RPMI7951 (cell line): ENCODE data around the gene ZNRF1. TPM values are rescaled to one million over a fixed set of nuclear protein-coding genes. Genes with fewer than 3 reads are reported as not detected.

Experiments
- DNase-seq: peaks from one replicate; pipeline ENCODE4 v3.0.0-alpha.2; 2012; ENCODE audit warnings: low read depth
- total RNA-seq: library from RNA; depleted of rRNA; stranded (reverse); fragments of >200 nt; shearing (Covaris generic); gene quantifications from 2 replicates; pipeline ENCODE4 v1.2.3, GENCODE V29; 2014

The ZNRF1 gene
- total RNA-seq, 1 experiment from 2014 or later, result 12.0 TPM

GRCh38 chr16:75058806-75059205 lies 60.0 kb downstream of the ZNRF1 start:
- no peak for DNase-seq

- DNase-seq, result no peak
Measured at GRCh38 chr16:75059411-75059810, 60.6 kb downstream of the ZNRF1 start.

DNA sequence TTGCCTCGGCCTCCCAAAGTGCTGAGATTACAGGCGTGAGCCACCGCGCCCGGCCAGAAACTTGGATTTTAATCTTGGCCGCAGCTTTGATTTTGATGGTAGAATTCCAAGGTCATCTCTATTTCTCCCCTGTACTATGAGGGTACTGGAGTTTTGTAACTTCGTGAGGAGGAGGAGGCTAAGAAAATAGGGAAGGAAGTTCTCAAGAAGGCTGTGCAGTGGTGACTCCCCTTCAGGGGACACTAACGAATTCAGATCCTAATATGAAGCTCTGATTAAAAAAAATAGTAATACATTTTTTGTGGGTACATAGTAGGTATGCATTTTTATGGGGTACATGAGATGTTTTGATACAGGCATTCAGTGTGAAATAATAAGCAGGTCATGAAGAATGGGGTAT lies 61.9 kb downstream of the ZNRF1 start:
- DNase-seq, result no peak

GRCh38 chr16:75061669-75062068 lies 62.8 kb downstream of the ZNRF1 start:
- DNase-seq, result no peak

GRCh38 chr16:75062135-75062975 lies 63.5 kb downstream of the ZNRF1 start:
- no peak for DNase-seq

DNA sequence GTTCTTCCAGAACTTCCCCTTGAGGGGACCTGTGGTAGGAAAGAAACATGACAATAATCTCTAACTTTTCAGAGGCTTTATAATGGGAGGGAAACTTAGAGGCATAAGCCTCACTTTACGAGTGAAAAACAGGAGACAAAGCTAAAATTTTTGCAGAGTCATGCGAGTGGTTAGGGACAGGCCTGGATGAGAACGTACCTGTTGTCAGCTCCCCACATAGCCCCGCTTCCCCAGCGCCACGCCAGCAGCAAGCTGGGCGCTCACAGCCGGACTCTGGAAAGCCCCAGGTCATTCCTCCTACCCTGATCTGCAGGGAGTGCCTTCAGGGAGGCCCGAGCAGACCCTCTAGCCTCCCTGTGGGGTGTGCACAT lies 64.1 kb downstream of the ZNRF1 start:
- no peak for DNase-seq

DNA sequence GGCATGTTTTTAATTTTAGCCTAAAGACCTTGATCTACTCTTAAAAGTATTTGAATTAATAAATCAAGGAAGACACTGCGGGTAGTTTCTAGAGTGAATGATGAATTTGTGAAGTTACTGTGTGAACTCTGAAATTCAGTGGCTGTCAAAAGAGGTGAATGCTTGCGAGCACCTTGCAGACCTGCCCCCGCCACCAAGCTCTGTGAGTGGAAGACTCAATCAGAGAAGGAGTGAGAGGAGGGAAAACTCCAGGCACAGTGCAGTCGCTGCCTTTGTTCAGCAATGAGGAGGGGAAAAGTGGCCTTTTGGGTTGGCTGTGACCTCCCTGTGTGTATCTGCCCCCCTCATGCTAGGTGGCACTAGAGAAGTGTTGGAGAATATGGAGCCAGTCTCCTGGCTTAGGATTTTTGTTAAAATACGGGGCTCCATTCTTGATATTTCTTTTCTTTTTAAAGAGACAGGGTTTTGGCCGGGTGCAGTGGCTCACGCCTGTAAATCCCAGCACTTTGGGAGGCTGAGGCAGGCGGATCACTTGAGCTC lies 64.8 kb downstream of the ZNRF1 start:
- no peak for DNase-seq

- no peak for DNase-seq
Measured at GRCh38 chr16:75064403-75065148, 65.8 kb downstream of the ZNRF1 start.

DNA sequence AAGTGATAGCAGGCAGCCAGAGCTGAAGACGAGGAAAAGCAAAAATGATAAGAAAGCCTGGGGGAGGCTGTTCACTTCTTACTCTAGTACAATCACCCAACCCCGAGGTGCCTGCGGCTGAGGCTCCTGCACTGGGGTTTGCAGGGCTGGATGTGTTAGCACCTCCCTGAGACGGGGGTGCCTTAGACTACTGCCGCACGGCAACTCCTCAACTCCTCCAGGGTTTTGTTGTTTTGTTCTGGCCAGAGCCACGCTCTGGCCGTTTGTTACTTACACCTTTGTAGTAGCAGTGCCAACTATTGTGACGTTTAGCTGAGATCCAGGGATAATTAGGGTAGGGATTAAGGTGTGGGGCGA lies 66.3 kb downstream of the ZNRF1 start:
- no peak for DNase-seq

DNA sequence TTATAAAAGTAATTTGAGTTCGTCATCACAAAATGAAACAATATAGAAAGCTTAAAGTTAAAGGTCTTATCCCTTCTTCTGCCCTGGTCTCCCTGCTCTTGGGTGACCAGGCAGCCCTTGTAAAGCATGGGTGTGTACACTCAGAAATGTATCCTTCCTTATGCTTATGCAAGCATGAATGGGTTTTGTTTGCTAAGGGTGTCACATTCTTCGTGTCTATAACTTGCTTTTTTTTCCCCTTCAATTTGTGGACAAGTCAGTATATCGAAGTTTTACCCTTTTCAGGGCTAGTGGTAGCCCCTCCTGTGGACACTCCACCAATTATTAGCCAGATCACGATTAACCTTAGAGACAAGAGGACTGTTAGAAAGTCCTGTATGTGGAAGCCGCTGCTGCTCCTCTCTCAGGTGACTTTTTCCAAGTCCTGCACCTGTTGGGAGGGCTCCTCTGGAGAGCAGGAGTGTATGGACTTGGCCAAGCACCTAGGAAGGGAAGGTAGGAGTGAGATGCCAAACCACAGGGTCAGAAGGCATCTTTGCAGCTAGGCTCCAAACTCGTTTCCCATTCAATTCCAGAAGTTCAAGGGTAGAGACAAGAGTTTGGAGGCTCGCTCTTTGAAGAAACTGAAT lies 66.8 kb downstream of the ZNRF1 start:
- no peak for DNase-seq

DNA sequence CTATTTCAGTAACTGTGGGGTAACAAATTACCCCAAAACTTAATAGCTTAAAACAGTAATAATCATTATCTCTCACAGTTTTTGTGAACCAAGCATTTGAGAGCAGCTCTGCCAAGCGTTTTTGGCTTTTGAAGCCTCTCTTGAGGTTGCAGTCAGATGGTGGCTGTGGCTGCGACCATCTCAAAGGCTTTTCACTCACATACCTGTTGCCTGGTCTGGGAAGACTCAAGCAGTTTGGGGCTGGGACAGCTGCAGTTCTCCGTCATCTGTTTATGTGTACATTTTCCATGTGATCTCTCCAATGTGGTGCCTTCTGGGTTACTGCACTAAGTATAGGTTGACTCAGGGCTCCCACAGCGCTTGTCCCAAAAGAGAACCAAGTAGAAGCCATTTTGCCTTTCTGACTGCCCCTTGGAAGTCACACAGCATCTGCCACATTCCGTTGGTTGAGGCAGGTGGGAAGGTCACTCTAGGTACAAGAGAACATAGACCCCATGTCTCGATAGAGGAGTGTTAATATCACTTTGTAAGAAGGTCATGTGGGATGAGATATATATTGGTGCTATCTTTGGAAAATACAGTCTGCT lies 68.1 kb downstream of the ZNRF1 start:
- no peak for DNase-seq

GRCh38 chr16:75068085-75069031 lies 69.5 kb downstream of the ZNRF1 start:
- DNase-seq, result no peak

DNA sequence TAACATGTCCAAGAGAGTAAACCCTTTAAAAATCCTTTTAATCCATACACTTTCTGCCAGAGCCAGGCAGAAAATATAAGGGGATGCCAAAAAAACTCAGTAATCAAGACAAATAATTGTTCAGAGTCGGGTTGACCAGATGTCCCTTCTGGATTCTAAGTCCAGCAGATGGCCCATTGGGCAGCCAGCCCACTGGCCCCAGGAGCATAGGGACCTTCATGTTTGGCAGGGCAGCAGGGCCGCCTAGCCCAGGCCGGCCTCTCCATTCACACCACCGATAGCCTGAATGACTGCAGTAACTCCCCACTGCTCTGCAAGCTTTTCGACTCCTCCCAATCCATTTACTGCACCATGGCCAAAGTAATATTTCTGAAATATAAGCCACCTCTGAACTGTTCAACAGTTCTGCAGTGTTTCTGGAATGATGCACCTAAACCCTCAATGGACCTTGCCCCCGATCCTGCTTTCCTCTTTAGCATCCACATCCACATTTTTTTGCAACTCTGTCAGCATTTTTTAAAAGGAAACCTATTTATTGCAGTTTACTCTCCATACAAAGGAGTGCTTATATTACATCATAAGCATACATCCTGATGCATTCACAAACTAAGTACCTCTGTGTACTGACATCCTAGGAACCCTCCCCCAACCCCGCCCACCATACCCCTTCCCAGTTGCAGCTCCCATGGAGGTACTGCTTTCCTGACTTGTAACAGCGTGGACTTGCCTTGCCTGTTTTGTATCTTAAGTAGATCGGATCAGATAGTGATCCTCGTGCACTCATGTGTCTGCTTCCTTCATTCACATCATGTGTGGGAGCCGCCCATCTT lies 71.4 kb downstream of the ZNRF1 start:
- DNase-seq, result peak; percentile 11

DNA sequence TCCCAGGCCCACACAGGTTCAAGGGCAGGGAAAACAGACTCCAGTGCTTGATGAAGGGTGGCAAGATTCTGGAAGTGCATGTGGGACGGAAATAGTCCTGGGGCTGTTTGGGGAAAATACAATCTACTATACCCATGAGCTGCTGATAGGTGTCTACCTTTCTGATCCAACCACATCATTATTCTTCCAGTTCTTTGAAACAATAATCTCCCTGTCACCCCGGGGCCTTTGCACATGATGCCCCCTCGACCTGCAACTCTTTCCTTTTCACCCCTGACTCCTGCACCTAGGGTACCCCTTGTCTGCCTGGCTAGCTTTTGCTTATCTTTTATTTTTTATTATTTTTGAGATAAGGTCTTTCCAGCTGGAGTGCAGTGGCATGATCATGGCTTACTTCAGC lies 72.8 kb downstream of the ZNRF1 start:
- DNase-seq, result no peak

DNA sequence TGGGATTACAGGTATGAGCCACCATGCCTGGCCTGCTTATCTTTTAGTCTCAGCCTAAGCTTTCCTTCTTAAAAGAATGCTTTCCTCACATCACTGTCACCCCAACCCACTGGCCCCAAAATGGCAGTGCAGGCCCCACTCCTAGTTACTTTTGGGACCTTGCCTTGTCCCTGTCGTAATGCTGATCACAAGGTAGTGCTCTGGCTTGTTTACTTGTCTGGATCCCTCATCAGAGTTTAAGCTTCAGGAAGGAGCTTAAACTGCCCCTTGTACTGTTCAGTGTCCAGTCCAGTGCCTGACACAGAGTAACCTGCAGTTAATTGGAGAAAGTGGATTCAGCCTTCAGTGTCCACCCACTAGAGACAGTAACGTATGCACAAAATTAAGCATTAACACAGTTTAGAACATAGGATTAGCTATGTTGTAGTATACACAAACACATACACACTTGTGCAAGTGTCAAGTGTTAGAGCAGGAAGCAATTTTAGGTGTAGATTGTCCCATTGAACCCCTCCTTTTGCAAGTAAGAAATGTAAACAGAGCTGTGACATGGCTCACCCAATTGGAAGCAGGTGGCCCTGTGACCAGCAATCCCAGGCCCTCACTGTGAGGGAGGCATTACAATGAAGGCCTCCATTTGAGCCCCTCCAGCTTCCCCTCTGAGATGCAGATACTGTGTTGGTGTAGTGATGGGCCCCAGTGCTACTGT lies 73.6 kb downstream of the ZNRF1 start:
- DNase-seq, result no peak

DNA sequence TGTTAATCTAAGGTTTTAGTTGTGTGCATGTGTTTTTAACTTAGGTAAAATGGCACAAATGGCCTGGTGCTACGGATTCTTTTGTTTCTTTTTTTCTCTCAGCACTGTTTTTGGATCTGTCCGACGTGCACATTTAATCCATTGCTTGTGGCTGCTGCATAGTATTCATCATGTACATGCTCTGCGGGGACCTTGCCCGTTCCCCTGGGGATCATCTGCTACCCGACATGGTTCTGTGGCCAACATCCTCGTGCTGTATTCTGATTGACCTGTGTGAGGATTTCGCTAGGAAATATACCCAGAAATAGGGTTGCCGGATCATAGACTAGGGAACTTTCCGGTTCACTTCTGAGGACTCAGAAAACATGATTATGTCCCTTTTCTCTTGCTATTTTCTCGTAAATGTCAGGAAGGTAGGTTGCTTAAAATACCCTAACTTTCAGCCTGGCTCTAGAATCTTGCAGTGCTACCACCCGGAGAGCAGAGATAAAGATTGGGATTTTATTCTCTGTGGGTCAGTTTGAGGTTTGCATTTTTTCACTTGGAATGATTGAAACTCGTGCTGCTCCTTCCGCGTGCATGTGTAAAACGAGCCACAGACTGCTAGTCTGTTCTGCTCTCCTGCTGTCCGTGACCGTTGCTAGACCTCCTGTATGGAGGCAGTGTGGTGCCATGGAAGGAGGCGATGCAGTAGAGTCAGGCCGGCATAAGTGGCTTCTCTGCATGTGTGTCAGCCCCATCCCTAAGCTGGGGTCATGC lies 74.9 kb downstream of the ZNRF1 start:
- no peak for DNase-seq

DNA sequence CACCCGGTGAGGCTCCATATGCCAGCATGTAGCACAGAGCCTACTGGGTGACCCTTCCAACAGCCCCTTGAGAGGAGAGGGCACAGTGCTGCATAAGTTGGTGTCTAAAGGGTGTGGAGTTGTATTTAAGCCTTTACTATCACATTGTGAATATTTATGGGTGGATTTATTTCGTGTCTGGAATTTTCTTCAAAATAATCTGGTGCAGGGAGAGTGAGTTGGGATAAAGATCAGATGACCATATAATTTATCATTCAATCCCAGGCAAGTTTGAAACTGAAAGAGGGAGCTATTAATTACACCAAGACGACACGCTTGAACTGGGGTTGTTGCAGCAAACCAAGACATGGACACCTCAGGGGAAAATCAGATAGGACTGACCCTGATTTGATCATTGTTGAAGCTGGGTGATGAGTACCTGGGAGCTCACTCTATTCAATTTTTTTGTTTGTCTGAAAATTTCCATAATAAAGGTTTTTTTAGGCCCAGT lies 75.5 kb downstream of the ZNRF1 start:
- no peak for DNase-seq

DNA sequence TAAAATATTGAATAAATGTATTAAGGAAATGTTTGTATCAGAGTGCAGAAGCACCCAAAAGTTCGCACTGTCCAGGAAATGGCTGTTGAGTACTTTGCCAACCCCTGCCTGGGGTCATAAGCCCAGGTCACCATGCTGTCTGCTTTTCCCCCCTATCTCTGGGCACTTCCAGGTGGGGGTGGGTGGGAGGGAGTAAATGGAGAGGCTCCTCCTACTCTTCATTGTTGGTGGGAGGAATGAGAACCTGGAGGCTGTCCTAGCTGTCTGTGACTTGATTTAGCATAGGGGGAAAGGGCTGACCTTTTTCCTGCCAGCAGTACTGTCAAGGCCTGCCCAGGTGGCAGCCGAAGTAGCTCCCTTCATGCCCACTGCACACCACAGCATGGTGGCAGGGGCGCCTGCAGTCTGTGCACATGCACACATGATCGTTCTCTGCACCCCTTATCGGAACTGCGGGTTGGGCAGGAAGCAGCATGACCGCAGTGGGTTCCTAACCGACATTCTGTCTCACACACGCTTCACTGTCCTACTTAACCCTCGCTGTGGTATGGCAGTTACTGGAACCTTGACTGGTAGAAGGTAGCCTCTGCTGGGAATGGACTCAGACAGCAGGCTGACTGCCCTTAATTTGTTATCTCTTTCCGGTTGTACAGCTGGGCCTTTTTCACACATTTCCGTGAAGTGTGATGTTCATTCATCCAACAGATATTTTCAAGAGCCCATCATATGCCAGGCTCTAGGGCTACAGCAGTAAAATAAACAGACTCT lies 76.3 kb downstream of the ZNRF1 start:
- DNase-seq, result peak; percentile 78
